H1 (cell line): Measurements from ENCODE around the gene RTKN. TPM values are rescaled to one million over a fixed set of nuclear protein-coding genes. Genes with fewer than 3 reads are reported as not detected.

Experiments
- CTCF ChIA-PET: fragments of 300-600 bp; sonication (Branson Sonifier 250); formaldehyde crosslinking; loops from one replicate; lab custom pipeline; 2021; ENCODE audit not compliant: partially characterized antibody; lab: Charles Lee
- POLR2A ChIA-PET: fragments of 300-600 bp; sonication (Branson Sonifier 250); formaldehyde crosslinking; loops from one replicate; lab custom pipeline; 2021; ENCODE audit warnings: inconsistent platforms; ENCODE audit not compliant: partially characterized antibody; lab: Charles Lee
- DNase-seq, 2 experiments: peaks; one replicate each; pipeline versions ENCODE4 v3.0.0 to v3.0.0-alpha.2; 2010 to 2022; ENCODE audit warnings: low spot score in 2 of 2, low read depth in 1 of 2, mixed read lengths in 1 of 2
- FAIRE-seq: peaks from 2 replicates; lab custom pipeline; 2011; peaks lifted over from hg19 to GRCh38; lab: Jason Lieb, UNC
- H2AFZ ChIP-seq: 2 replicates; pipeline ENCODE4 v1.8.1; 2012; ENCODE audit warnings: low read length, inconsistent platforms
- H2AK5ac ChIP-seq: 2 replicates; pipeline ENCODE4 v1.6.1; 2013; ENCODE audit warnings: low read depth, low read length
- H2BK120ac ChIP-seq: replicated peaks from 2 replicates; pipeline ENCODE3; 2013; ENCODE audit warnings: low read depth, low read length, inconsistent platforms
- H2BK12ac ChIP-seq: 2 replicates; pipeline ENCODE4 v1.6.1; 2013; ENCODE audit warnings: low read depth, low read length
- H2BK15ac ChIP-seq: 2 replicates; pipeline ENCODE4 v1.6.1; 2013; ENCODE audit warnings: low read length
- H2BK20ac ChIP-seq: 2 replicates; pipeline ENCODE4 v1.6.1; 2013; ENCODE audit warnings: low read length
- H2BK5ac ChIP-seq: 2 replicates; pipeline ENCODE4 v1.6.1; 2013; ENCODE audit warnings: low read depth, low read length
- H3K14ac ChIP-seq: 2 replicates; pipeline ENCODE4 v1.6.1; 2013; ENCODE audit warnings: inconsistent platforms; ENCODE audit not compliant: insufficient read length
- H3K18ac ChIP-seq: 2 replicates; pipeline ENCODE4 v1.6.1; 2013; ENCODE audit warnings: low read length; ENCODE audit errors: extremely low read depth
- H3K23ac ChIP-seq: 2 replicates; pipeline ENCODE4 v1.6.1; 2013; ENCODE audit warnings: inconsistent platforms; ENCODE audit not compliant: insufficient read length
- H3K23me2 ChIP-seq: 2 replicates; pipeline ENCODE4 v1.6.1; 2013; ENCODE audit warnings: low read depth, low read length
- H3K27ac ChIP-seq: 2 replicates; pipeline ENCODE4 v1.6.1; 2011; ENCODE audit warnings: low read depth, low read length, inconsistent platforms
- H3K27me3 ChIP-seq, 4 experiments: replicated peaks in 1 of 4; 1 replicate in 1 of 4; 2 replicates in 3 of 4; pipeline versions ENCODE4 v1.6.1 to v1.8.1; 2011 to 2013; ENCODE audit warnings: low read length in 3 of 4, mild to moderate bottlenecking in 3 of 4, inconsistent platforms in 2 of 4, mixed read lengths in 2 of 4, moderate library complexity in 1 of 4; ENCODE audit not compliant: control insufficient read depth in 3 of 4, insufficient read depth in 3 of 4; ENCODE audit errors: extremely low read depth in 1 of 4
- H3K36me3 ChIP-seq, 4 experiments: 2 replicates each; pipeline versions ENCODE4 v1.6.1 to v1.8.1; 2011 to 2013; ENCODE audit warnings: mild to moderate bottlenecking in 4 of 4, low read length in 3 of 4, moderate library complexity in 2 of 4, control low read depth in 1 of 4, inconsistent platforms in 1 of 4; ENCODE audit not compliant: insufficient read depth in 4 of 4, control insufficient read depth in 2 of 4
- H3K4ac ChIP-seq: replicated peaks from 2 replicates; pipeline ENCODE3; 2013; ENCODE audit warnings: low read length, low read depth, mixed read lengths, inconsistent platforms; ENCODE audit not compliant: insufficient read length
- H3K4me1 ChIP-seq, 4 experiments: replicated peaks in 1 of 4; 1 replicate in 1 of 4; 2 replicates in 3 of 4; pipeline versions ENCODE4 v1.6.1 to v1.8.1; 2011 to 2013; ENCODE audit warnings: low read length in 3 of 4, inconsistent platforms in 2 of 4, mixed read lengths in 1 of 4; ENCODE audit not compliant: insufficient read depth in 4 of 4, control insufficient read depth in 3 of 4
- H3K4me2 ChIP-seq, 2 experiments: 2 replicates each; pipeline versions ENCODE4 v1.6.1 to v1.8.1; 2011 to 2013; ENCODE audit warnings: low read depth in 2 of 2, low read length in 2 of 2, control low read depth in 1 of 2, inconsistent platforms in 1 of 2, mild to moderate bottlenecking in 1 of 2; ENCODE audit not compliant: insufficient read depth in 1 of 2
- H3K4me3 ChIP-seq, 4 experiments: fragments of 200-600, 300-600 bp in 1 of 4; sonication (generic), shearing (Covaris generic), sonication (Bioruptor Twin) in 1 of 4; 2 replicates each; pipeline versions ENCODE4 v1.5.1 to v1.8.1; 2011 to 2016; ENCODE audit warnings: low read length in 4 of 4, low read depth in 3 of 4, control low read depth in 2 of 4, inconsistent platforms in 2 of 4, mild to moderate bottlenecking in 2 of 4, mixed read lengths in 1 of 4, moderate library complexity in 1 of 4; ENCODE audit not compliant: insufficient read depth in 2 of 4; ENCODE audit errors: extremely low read depth in 1 of 4
- H3K56ac ChIP-seq: replicated peaks from 2 replicates; pipeline ENCODE3; 2013; ENCODE audit warnings: low read depth, mild to moderate bottlenecking, mixed read lengths, low read length, inconsistent platforms; ENCODE audit not compliant: insufficient read length
- H3K79me1 ChIP-seq: 2 replicates; pipeline ENCODE4 v1.6.1; 2013; ENCODE audit warnings: low read depth, low read length, control low read depth
- H3K79me2 ChIP-seq, 2 experiments: 2 replicates each; pipeline versions ENCODE4 v1.6.1 to v1.8.1; 2012 to 2013; ENCODE audit warnings: low read length in 2 of 2, mild to moderate bottlenecking in 2 of 2, inconsistent platforms in 1 of 2; ENCODE audit not compliant: insufficient read depth in 2 of 2, control insufficient read depth in 1 of 2
- H3K9ac ChIP-seq, 4 experiments: replicated peaks in 1 of 4; 1 replicate in 1 of 4; 2 replicates in 3 of 4; pipeline versions ENCODE4 v1.6.1 to v1.8.1; 2011 to 2013; ENCODE audit warnings: low read depth in 3 of 4, low read length in 3 of 4, control low read depth in 2 of 4, mild to moderate bottlenecking in 2 of 4, moderate library complexity in 2 of 4, inconsistent platforms in 1 of 4; ENCODE audit errors: extremely low read depth in 1 of 4
- H3K9me3 ChIP-seq, 2 experiments: 2 replicates each; pipeline versions ENCODE4 v1.6.1 to v1.8.1; 2012 to 2013; ENCODE audit warnings: mild to moderate bottlenecking in 2 of 2, moderate library complexity in 2 of 2, control low read depth in 1 of 2, inconsistent platforms in 1 of 2, low read depth in 1 of 2, low read length in 1 of 2, mixed read lengths in 1 of 2; ENCODE audit not compliant: insufficient read depth in 2 of 2
- H4K20me1 ChIP-seq, 2 experiments: replicated peaks in 1 of 2; 2 replicates each; pipeline versions ENCODE3 to v1.8.1; 2011 to 2013; ENCODE audit warnings: inconsistent platforms in 2 of 2, low read length in 2 of 2, mild to moderate bottlenecking in 1 of 2; ENCODE audit not compliant: insufficient read depth in 2 of 2, control insufficient read depth in 1 of 2
- H4K5ac ChIP-seq: 2 replicates; pipeline ENCODE4 v1.6.1; 2013; ENCODE audit warnings: low read length, low read depth, mixed read lengths, inconsistent platforms; ENCODE audit not compliant: insufficient read length
- H4K8ac ChIP-seq: 2 replicates; pipeline ENCODE4 v1.8.0; 2013; ENCODE audit warnings: mild to moderate bottlenecking, moderate library complexity, low read length, inconsistent platforms; ENCODE audit not compliant: insufficient read depth; ENCODE audit errors: extremely low read depth
- H4K91ac ChIP-seq: replicated peaks from 2 replicates; pipeline ENCODE3; 2013; ENCODE audit warnings: low read length, mixed read lengths, inconsistent platforms; ENCODE audit not compliant: insufficient read length
- WGBS, 2 experiments: shearing (Covaris generic) in 1 of 2; methylation state at CpG; one replicate each; pipeline versions ENCODE4 v1.1.6 to v1.1.7; 2013 to 2015; ENCODE audit warnings: low lambda C conversion rate in 2 of 2, mixed read lengths in 2 of 2, inconsistent platforms in 1 of 2, low coverage in 1 of 2, missing lambda C conversion rate in 1 of 2; ENCODE audit not compliant: insufficient replicate concordance in 2 of 2, insufficient coverage in 1 of 2, insufficient read length in 1 of 2; ENCODE audit errors: extremely low coverage in 1 of 2, missing lambda C conversion rate in 1 of 2; 5-methylcytosine and 5-hydroxymethylcytosine counted together
- polyA plus RNA-seq, 7 experiments: library from polyadenylated mRNA; depleted of rRNA in 3 of 7; stranded (reverse) in 5 of 7; unstranded in 2 of 7; fragments of >200 nt in 5 of 7; fragments of 200-250 nt in 2 of 7; gene quantifications; 1 replicate in 5 of 7; 2 replicates in 1 of 7; 4 replicates in 1 of 7; pipeline versions ENCODE4 v1.2.1 to v1.2.3, GENCODE V29; 2011 to 2013; ENCODE audit warnings: missing spikeins in 2 of 7, mixed read lengths in 2 of 7
- total RNA-seq: library from RNA; stranded (reverse); fragmentation: NEBNext Ultra II Directional; extraction: Animal tissue kit (Norgen Biotek cat#: 25700); gene quantifications from 2 replicates; pipeline ENCODE4 v1.2.1, GENCODE V29; 2021

RTKN gene
- total and polyA plus RNA-seq, 2 of the 8 experiments (the other 6 are each of a cell fraction or from before 2014, with no cell fraction given) = 40.2 to 54.1 TPM

GRCh38 chr2:74450570-74451190 is 8.9 kb upstream of the RTKN start:
- no peak overlapping the region for H4K91ac ChIP-seq
- H3K79me1 ChIP-seq = no peaks in the 10 kb centered on the region
- no peaks in the 10 kb centered on the region for H4K20me1 ChIP-seq
- no peak overlapping the region for H2BK12ac ChIP-seq
- H4K5ac ChIP-seq = no peak overlapping the region
- H3K23me2 ChIP-seq = 0 out of 2 replicates have a peak, but pooled peaks cover 2% of the 10 kb centered on the region
- H2BK15ac ChIP-seq = no peak overlapping the region
- no peak overlapping the region for H3K56ac ChIP-seq
- no peak overlapping the region for H2AK5ac ChIP-seq
- FAIRE-seq (no peak), DNase-seq (no peak)
- H2BK120ac ChIP-seq = no peak overlapping the region
- no peak overlapping the region for H3K4me3 ChIP-seq
- H2AFZ ChIP-seq = no peak overlapping the region
- no peak overlapping the region for H2BK5ac ChIP-seq
- H3K79me2 ChIP-seq = peaks cover 0 to 4% of the 10 kb centered on the region in 2 experiments; a peak in 1 of 4 replicates
- no peak overlapping the region for H3K23ac ChIP-seq
- H3K9ac ChIP-seq = no peak overlapping the region
- H3K36me3 ChIP-seq = no peaks in the 10 kb centered on the region
- H2BK20ac ChIP-seq = no peak overlapping the region
- no peak overlapping the region for H3K4ac ChIP-seq
- peaks cover 0 to 1% (median 0%) of the 10 kb centered on the region in 4 experiments; a peak in 1 of 7 replicates for H3K4me1 ChIP-seq
- H3K27ac ChIP-seq = no peak overlapping the region
- H3K27me3 ChIP-seq = no peaks in the 10 kb centered on the region
- H3K18ac ChIP-seq = no peak overlapping the region
- no peak overlapping the region for H3K4me2 ChIP-seq
- WGBS, 2 experiments = 83% methylated on average over 3 of the region's 3 CpGs; no CpG with 5 or more reads in 1 of the 2 experiments
- CTCF ChIA-PET = no interaction called here
- H3K14ac ChIP-seq = no peak overlapping the region
- H4K8ac ChIP-seq = no peak overlapping the region
- POLR2A ChIA-PET = interaction anchor here (1.6 kb wide), 1 partner anchor 10 kb away, joined by 5 read pairs; no protein-coding TSS in a partner anchor
- no peaks in the 10 kb centered on the region for H3K9me3 ChIP-seq
